Ovary (tissue), 9 donors: Measurements from ENCODE around the gene KRT86. TPM values are rescaled to one million over a fixed set of nuclear protein-coding genes. Genes with fewer than 3 reads are reported as not detected.
"Not testable (repeated sequence)": the region's sequence is repeated elsewhere in the genome, so short reads cannot be mapped to it uniquely, and the experiment has no call there.

Experiments used
- DNase-seq, 5 donors: peaks; one replicate each; pipeline ENCODE4 v3.0.0-alpha.2; 2019 to 2020
- H3K27ac ChIP-seq, 2 donors: fragments of 200-600 bp; one replicate each; pipeline versions ENCODE4 v1.5.1 to v1.8.0; 2019 to 2022
- H3K27me3 ChIP-seq: fragments of 200-600 bp; one replicate; pipeline ENCODE4 v1.8.0; 2022
- H3K36me3 ChIP-seq: fragments of 200-600 bp; sonication (generic); one replicate; pipeline ENCODE4 v1.5.1; 2019
- H3K4me1 ChIP-seq: one replicate; pipeline ENCODE4 v1.8.1; 2013; ENCODE audit warnings: mild to moderate bottlenecking, moderate library complexity; ENCODE audit not compliant: insufficient read depth
- H3K4me3 ChIP-seq: fragments of 200-600 bp; sonication (generic); one replicate; pipeline ENCODE4 v1.5.1; 2017
- H3K9me3 ChIP-seq, 2 donors: fragments of 200-600 bp in 1 of 2; sonication (generic) in 1 of 2; one replicate each; pipeline versions ENCODE4 v1.5.1 to v1.8.1; 2013 to 2019; ENCODE audit warnings: mild to moderate bottlenecking in 1 of 2, moderate library complexity in 1 of 2
- CTCF ChIP-seq, 3 donors: fragments of 450-650 bp in 2 of 3; fragments of 200-600 bp in 1 of 3; IDR thresholded peaks; one replicate each; pipeline versions ENCODE4 v1.5.1 to v1.8.0; 2016 to 2022; ENCODE audit warnings: antibody characterized with exemption in 3 of 3, mild to moderate bottlenecking in 1 of 3
- EP300 ChIP-seq: sonication (generic); formaldehyde crosslinking; IDR thresholded peaks from one replicate; pipeline ENCODE4 v1.6.1; 2017; ENCODE audit warnings: antibody characterized with exemption
- POLR2A ChIP-seq: fragments of 450-650 bp; IDR thresholded peaks from one replicate; pipeline ENCODE4 v1.6.1; 2017; ENCODE audit warnings: antibody characterized with exemption, mild to moderate bottlenecking, moderate library complexity
- WGBS, 3 donors: extraction: QIAGEN DNeasy Blood & Tissue Kit in 1 of 3; methylation state at CpG; one replicate each; pipeline versions ENCODE4 v1.1.5 to v1.1.7; 2013 to 2017; 5-methylcytosine and 5-hydroxymethylcytosine counted together
- intact Hi-C, 4 donors: fragments of 100-400 bp; cut with DNase I; formaldehyde crosslinking; loops; one replicate each; pipeline versions ENCODE4 v1.11.0 to v1.15.1; 2022 to 2023
- polyA plus RNA-seq, 2 donors: library from polyadenylated mRNA; stranded (reverse); fragments of 200-250 nt in 1 of 2; fragments of 350-450 nt in 1 of 2; fragmentation: Illumina TruSeq in 1 of 2; extraction: RNeasy Lipid Tissue Mini Kit (QIAGEN cat#74804) in 1 of 2; gene quantifications; one replicate each; pipeline ENCODE4 v1.2.3, GENCODE V29; 2013 to 2014
- total RNA-seq, 7 donors: library from RNA; depleted of rRNA in 2 of 7; stranded (reverse); fragments of >200 nt in 2 of 7; fragmentation: NEBNext Ultra II Directional in 3 of 7; extraction: Animal tissue kit (Norgen Biotek cat#: 25700) in 3 of 7; gene quantifications; one replicate each; pipeline versions ENCODE4 v1.1.0 to v1.2.4, GENCODE V29; 2016 to 2023
- donor health status: DM: no; HTN: no; CAD: no; lungs with moderate emphysema.
- donor health status: DM: no; HTN: no; CAD: no.
- donor health status: Bipolar disorder and iron deficiency.
- donor health status: DM: yes; HTN: yes; CAD: no.
- donor health status: DM: no; HTN: no; CAD: no.
- donor health status: DM: yes; HTN: yes; CAD: no.

Gene KRT86
- total and polyA plus RNA-seq, 9 donors, result 0.69 TPM; not detected in 8

GRCh38 chr12:52257074-52257551 is 17.3 kb upstream of the KRT86 start:
- WGBS, 3 donors, result 88 to 90% (median 89%) methylated on average over 4 of the region's 4 CpGs
- Histone ChIP-seq H3K4me1 (peaks cover 3% of the 10 kb centered on the region), H3K36me3 (no peaks in the 10 kb centered on the region), H3K9me3 (no peaks in the 10 kb centered on the region), H3K4me3 (no peak overlapping the region), H3K27ac (no peak overlapping the region), H3K27me3 (no peaks in the 10 kb centered on the region)
- intact Hi-C loops, result no loop called here
- DNase-seq, result no peak
- no peak for TF ChIP-seq POLR2A
- no peak for TF ChIP-seq CTCF (IDR thresholded peaks at IDR 0.05)
- no peak for TF ChIP-seq EP300

- intact Hi-C loops, H3K36me3 ChIP-seq, DNase-seq, H3K4me1 ChIP-seq, H3K27me3 ChIP-seq, H3K4me3 ChIP-seq, H3K9me3 ChIP-seq, H3K27ac ChIP-seq: not testable (repeated sequence)
- WGBS, 3 donors, result 35 to 40% (median 37%) methylated on average over 12 to 13 of the region's 13 CpGs
Measured at GRCh38 chr12:52257922-52258321, 16.5 kb upstream of the KRT86 start.

GRCh38 chr12:52258335-52258901 is 16.0 kb upstream of the KRT86 start:
- Histone ChIP-seq H3K4me1 (peaks cover 3% of the 10 kb centered on the region), H3K4me3 (no peak overlapping the region), H3K27ac (no peak overlapping the region), H3K9me3 (no peaks in the 10 kb centered on the region), H3K36me3 (no peaks in the 10 kb centered on the region), H3K27me3 (no peaks in the 10 kb centered on the region)
- intact Hi-C loops, result no loop called here
- 3 to 4% (median 3%) methylated on average over 47 to 72 of the region's 72 CpGs for WGBS, 3 donors
- TF ChIP-seq CTCF (IDR thresholded peaks at IDR 0.05) (no peak), EP300 (no peak), POLR2A (no peak)
- peak in 1 of 5 donors; percentile 52 for DNase-seq

GRCh38 chr12:52259657-52260243 is 14.7 kb upstream of the KRT86 start:
- WGBS, 3 donors, result 85 to 88% (median 87%) methylated on average over 6 of the region's 6 CpGs
- H3K36me3 ChIP-seq, result no peaks in the 10 kb centered on the region
- intact Hi-C loops, result no loop called here
- no peaks in the 10 kb centered on the region for H3K27me3 ChIP-seq
- no peak for TF ChIP-seq POLR2A
- no peak for TF ChIP-seq CTCF (IDR thresholded peaks at IDR 0.05)
- TF ChIP-seq EP300, result no peak
- no peak overlapping the region for H3K4me3 ChIP-seq
- no peaks in the 10 kb centered on the region for H3K9me3 ChIP-seq
- H3K27ac ChIP-seq, result no peak overlapping the region
- no peak for DNase-seq
- peaks cover 3% of the 10 kb centered on the region for H3K4me1 ChIP-seq
